ENCODE measurements around the gene ONECUT3.
"Not testable (repeated sequence)": the region's sequence is repeated elsewhere in the genome, so short reads cannot be mapped to it uniquely, and the experiment has no call there.

ONECUT3 gene

GRCh38 chr19:1752757-1753728 is at the start of gene ONECUT3:
Gene ONECUT3, plus strand, starts transcription at chr19:1753506. Its CDS starts 157 bp downstream, at chr19:1753663.
- DNase-seq (ENCODE audit: low read depth in 2 of 2): no peak

GRCh38 chr19:1704339-1704738 is 49.0 kb upstream of the ONECUT3 start:
- DNase-seq (ENCODE audit: low read depth in 2 of 2): no peak

GRCh38 chr19:1705367-1705766 is 47.9 kb upstream of the ONECUT3 start:
- DNase-seq (ENCODE audit: low read depth in 2 of 2): no peak

GRCh38 chr19:1706646-1707045 is 46.7 kb upstream of the ONECUT3 start:
- DNase-seq (ENCODE audit: low read depth in 2 of 2): not testable (repeated sequence)

GRCh38 chr19:1707240-1707639 is 46.1 kb upstream of the ONECUT3 start:
- no peak for DNase-seq (ENCODE audit: low read depth in 2 of 2)

GRCh38 chr19:1713170-1713569 is 40.1 kb upstream of the ONECUT3 start:
- DNase-seq (ENCODE audit: low read depth in 2 of 2): no peak

GRCh38 chr19:1715540-1715939 is 37.8 kb upstream of the ONECUT3 start:
- DNase-seq (ENCODE audit: low read depth in 2 of 2): no peak

- DNase-seq (ENCODE audit: low read depth in 2 of 2): no peak
Measured at GRCh38 chr19:1717200-1717969, 35.9 kb upstream of the ONECUT3 start.

GRCh38 chr19:1717970-1718264 is 35.4 kb upstream of the ONECUT3 start:
- DNase-seq (ENCODE audit: low read depth in 2 of 2): no peak

GRCh38 chr19:1718420-1719291 is 34.6 kb upstream of the ONECUT3 start:
- DNase-seq (ENCODE audit: low read depth in 2 of 2): no peak

- no peak for DNase-seq (ENCODE audit: low read depth in 2 of 2)
Measured at GRCh38 chr19:1719519-1719918, 33.8 kb upstream of the ONECUT3 start.

- DNase-seq (ENCODE audit: low read depth in 2 of 2): no peak
Measured at GRCh38 chr19:1720237-1720636, 33.1 kb upstream of the ONECUT3 start.

- no peak for DNase-seq (ENCODE audit: low read depth in 2 of 2)
Measured at GRCh38 chr19:1725100-1726064, 27.9 kb upstream of the ONECUT3 start.

GRCh38 chr19:1728816-1729567 is 24.3 kb upstream of the ONECUT3 start:
- DNase-seq (ENCODE audit: low read depth in 2 of 2): no peak

- DNase-seq (ENCODE audit: low read depth in 2 of 2): no peak
Measured at GRCh38 chr19:1729568-1729925, 23.8 kb upstream of the ONECUT3 start.

- DNase-seq (ENCODE audit: low read depth in 2 of 2): no peak
Measured at GRCh38 chr19:1730157-1730556, 23.1 kb upstream of the ONECUT3 start.

- DNase-seq (ENCODE audit: low read depth in 2 of 2): no peak
Measured at GRCh38 chr19:1734321-1734966, 18.9 kb upstream of the ONECUT3 start.

- DNase-seq (ENCODE audit: low read depth in 2 of 2): no peak
Measured at GRCh38 chr19:1736280-1736679, 17.0 kb upstream of the ONECUT3 start.

GRCh38 chr19:1736927-1737326 is 16.4 kb upstream of the ONECUT3 start:
- no peak for DNase-seq (ENCODE audit: low read depth in 2 of 2)
